ENCODE results near the gene PRPF6.

DNA sequence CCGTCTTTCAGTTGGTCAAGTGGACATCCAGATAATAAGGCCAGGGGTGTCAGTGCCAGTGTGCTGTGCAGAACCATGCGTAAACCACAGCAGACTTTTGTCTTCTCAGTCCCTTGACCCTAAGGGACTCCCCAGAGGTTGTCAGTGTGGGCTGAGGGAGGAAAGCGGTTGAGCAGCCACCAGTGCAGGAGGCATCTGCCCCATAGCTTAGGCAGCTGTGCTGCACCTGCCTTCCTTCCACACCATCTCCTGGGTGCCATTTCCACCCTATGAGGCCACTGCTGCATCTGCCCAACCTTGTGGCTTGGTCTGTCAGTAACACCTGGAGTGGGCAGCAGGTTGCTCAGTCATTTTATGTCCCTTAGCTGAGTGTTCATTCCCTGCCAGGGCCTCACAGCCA lies 26.0 kb downstream of the PRPF6 start:
- TF ChIP-seq, protein P1, sequence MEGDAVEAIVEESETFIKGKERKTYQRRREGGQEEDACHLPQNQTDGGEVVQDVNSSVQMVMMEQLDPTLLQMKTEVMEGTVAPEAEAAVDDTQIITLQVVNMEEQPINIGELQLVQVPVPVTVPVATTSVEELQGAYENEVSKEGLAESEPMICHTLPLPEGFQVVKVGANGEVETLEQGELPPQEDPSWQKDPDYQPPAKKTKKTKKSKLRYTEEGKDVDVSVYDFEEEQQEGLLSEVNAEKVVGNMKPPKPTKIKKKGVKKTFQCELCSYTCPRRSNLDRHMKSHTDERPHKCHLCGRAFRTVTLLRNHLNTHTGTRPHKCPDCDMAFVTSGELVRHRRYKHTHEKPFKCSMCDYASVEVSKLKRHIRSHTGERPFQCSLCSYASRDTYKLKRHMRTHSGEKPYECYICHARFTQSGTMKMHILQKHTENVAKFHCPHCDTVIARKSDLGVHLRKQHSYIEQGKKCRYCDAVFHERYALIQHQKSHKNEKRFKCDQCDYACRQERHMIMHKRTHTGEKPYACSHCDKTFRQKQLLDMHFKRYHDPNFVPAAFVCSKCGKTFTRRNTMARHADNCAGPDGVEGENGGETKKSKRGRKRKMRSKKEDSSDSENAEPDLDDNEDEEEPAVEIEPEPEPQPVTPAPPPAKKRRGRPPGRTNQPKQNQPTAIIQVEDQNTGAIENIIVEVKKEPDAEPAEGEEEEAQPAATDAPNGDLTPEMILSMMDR (IDR thresholded peaks at IDR 0.05; ENCODE audit: low read depth, low read length, poor library complexity, severe bottlenecking), result no peak
- TF ChIP-seq EZH2phosphoT487 (IDR thresholded peaks at IDR 0.05; ENCODE audit: borderline replicate concordance, low read length), result no peak
